ENCODE data around the gene LRRK2.
"Not testable (repeated sequence)": the region's sequence is repeated elsewhere in the genome, so short reads cannot be mapped to it uniquely, and the experiment has no call there.

The LRRK2 gene

GRCh38 chr12:40325349-40325960, 100.7 kb downstream of the LRRK2 start:
- DNase-seq = no peak

- no peak for DNase-seq
Measured at GRCh38 chr12:40327535-40327934, 102.7 kb downstream of the LRRK2 start.

- no peak for DNase-seq
Measured at GRCh38 chr12:40330180-40330579, 105.4 kb downstream of the LRRK2 start.

- no peak for DNase-seq
Measured at GRCh38 chr12:40331886-40332285, 107.1 kb downstream of the LRRK2 start.

- no peak for DNase-seq
Measured at GRCh38 chr12:40335991-40336390, 111.2 kb downstream of the LRRK2 start.

- DNase-seq = no peak
Measured at GRCh38 chr12:40336573-40337199, 111.9 kb downstream of the LRRK2 start.

GRCh38 chr12:40338071-40338470, 113.3 kb downstream of the LRRK2 start:
- no peak for DNase-seq

- no peak for DNase-seq
Measured at GRCh38 chr12:40338621-40339020, 113.8 kb downstream of the LRRK2 start.

GRCh38 chr12:40342010-40342409, 117.2 kb downstream of the LRRK2 start:
- no peak for DNase-seq

- DNase-seq = no peak
Measured at GRCh38 chr12:40343124-40343523, 118.3 kb downstream of the LRRK2 start.

- no peak for DNase-seq
Measured at GRCh38 chr12:40344312-40344711, 119.5 kb downstream of the LRRK2 start.

- DNase-seq = no peak
Measured at GRCh38 chr12:40351976-40352375, 127.2 kb downstream of the LRRK2 start.

- no peak for DNase-seq
Measured at GRCh38 chr12:40375076-40375475, 150.3 kb downstream of the LRRK2 start.

GRCh38 chr12:40376533-40377267, 151.9 kb downstream of the LRRK2 start:
- no peak for DNase-seq

- no peak for DNase-seq
Measured at GRCh38 chr12:40378691-40379090, 153.9 kb downstream of the LRRK2 start.

- no peak for DNase-seq
Measured at GRCh38 chr12:40382217-40382616, 157.4 kb downstream of the LRRK2 start.

- DNase-seq = not testable (repeated sequence)
Measured at GRCh38 chr12:40387279-40387678, 162.5 kb downstream of the LRRK2 start.

GRCh38 chr12:40390980-40391379, 166.2 kb downstream of the LRRK2 start:
- DNase-seq = no peak

GRCh38 chr12:40393026-40393425, 168.2 kb downstream of the LRRK2 start:
- DNase-seq = no peak

- no peak for DNase-seq
Measured at GRCh38 chr12:40399656-40400055, 174.9 kb downstream of the LRRK2 start.

GRCh38 chr12:40405419-40405818, 180.6 kb downstream of the LRRK2 start:
- DNase-seq = no peak

Measured in stimulated activated naive CD4-positive, alpha-beta T cell treated with Interleukin-2 at 50 U/mL for 16 hours (primary cell).